HEK293 (cell line): ENCODE measurements around the gene SRR.

Experiments
- BCL11A ChIP-seq: fragments of 450-650 bp; formaldehyde crosslinking; IDR thresholded peaks from 2 replicates; pipeline ENCODE4 v1.5.1; 2016; ENCODE audit warnings: low read depth, missing biosample characterization, missing genetic modification characterization
- GLIS1 ChIP-seq: fragments of 450-650 bp; formaldehyde crosslinking; IDR thresholded peaks from 2 replicates; pipeline ENCODE4 v1.5.1; 2016; ENCODE audit warnings: missing biosample characterization, missing genetic modification characterization
- MYNN ChIP-seq: fragments of 450-650 bp; formaldehyde crosslinking; IDR thresholded peaks from 2 replicates; pipeline ENCODE4 v1.5.1; 2016; ENCODE audit warnings: missing biosample characterization, missing genetic modification characterization, borderline replicate concordance
- OVOL3 ChIP-seq: fragments of 450-650 bp; formaldehyde crosslinking; IDR thresholded peaks from 2 replicates; pipeline ENCODE4 v1.5.1; 2016; ENCODE audit warnings: missing biosample characterization, missing genetic modification characterization
- YY2 ChIP-seq: fragments of 450-650 bp; formaldehyde crosslinking; IDR thresholded peaks from 2 replicates; pipeline ENCODE4 v1.5.1; 2016; ENCODE audit warnings: missing biosample characterization, missing genetic modification characterization
- ZBTB20 ChIP-seq: fragments of 450-650 bp; formaldehyde crosslinking; IDR thresholded peaks from 2 replicates; pipeline ENCODE4 v1.5.1; 2016; ENCODE audit warnings: missing biosample characterization, missing genetic modification characterization
- ZFHX2 ChIP-seq: fragments of 450-650 bp; formaldehyde crosslinking; conservative IDR thresholded peaks from 2 replicates; pipeline ENCODE4 v1.5.1; 2016; ENCODE audit warnings: missing biosample characterization, missing genetic modification characterization
- ZFP3 ChIP-seq: fragments of 450-650 bp; formaldehyde crosslinking; IDR thresholded peaks from 2 replicates; pipeline ENCODE4 v1.5.1; 2016; ENCODE audit warnings: low read depth, missing biosample characterization, missing genetic modification characterization
- ZNF174 ChIP-seq: fragments of 450-650 bp; formaldehyde crosslinking; IDR thresholded peaks from 2 replicates; pipeline ENCODE4 v1.5.0; 2017; ENCODE audit warnings: missing biosample characterization, mild to moderate bottlenecking, missing genetic modification characterization
- ZNF2 ChIP-seq: fragments of 450-650 bp; formaldehyde crosslinking; IDR thresholded peaks from 2 replicates; pipeline ENCODE4 v1.5.1; 2016; ENCODE audit warnings: missing biosample characterization, missing genetic modification characterization
- ZNF341 ChIP-seq: fragments of 450-650 bp; formaldehyde crosslinking; IDR thresholded peaks from 2 replicates; pipeline ENCODE4; 2016; ENCODE audit warnings: low read depth, missing biosample characterization, missing genetic modification characterization
- ZNF350 ChIP-seq: fragments of 450-650 bp; formaldehyde crosslinking; IDR thresholded peaks from 2 replicates; pipeline ENCODE4 v1.5.0; 2017; ENCODE audit warnings: missing biosample characterization, mild to moderate bottlenecking, missing genetic modification characterization
- ZNF404 ChIP-seq: fragments of 450-650 bp; formaldehyde crosslinking; IDR thresholded peaks from 2 replicates; pipeline ENCODE4 v1.5.1; 2017; ENCODE audit warnings: missing biosample characterization, missing genetic modification characterization
- ZNF416 ChIP-seq: fragments of 450-650 bp; formaldehyde crosslinking; IDR thresholded peaks from 2 replicates; pipeline ENCODE4 v1.5.1; 2016; ENCODE audit warnings: missing biosample characterization, missing genetic modification characterization
- ZNF510 ChIP-seq: fragments of 450-650 bp; formaldehyde crosslinking; IDR thresholded peaks from 2 replicates; pipeline ENCODE4 v1.5.1; 2018; ENCODE audit warnings: mild to moderate bottlenecking, missing genetic modification characterization, missing biosample characterization; ENCODE audit not compliant: insufficient replicate concordance
- ZNF560 ChIP-seq: fragments of 450-650 bp; formaldehyde crosslinking; IDR thresholded peaks from 2 replicates; pipeline ENCODE4 v1.5.1; 2017; ENCODE audit warnings: missing biosample characterization, missing genetic modification characterization, borderline replicate concordance
- ZNF626 ChIP-seq: fragments of 450-650 bp; sonication (Bioruptor Pico); formaldehyde crosslinking; IDR thresholded peaks from 2 replicates; pipeline ENCODE4 v1.5.1; 2018; ENCODE audit warnings: missing biosample characterization, missing genetic modification characterization, inconsistent platforms
- ZNF664 ChIP-seq: fragments of 450-650 bp; formaldehyde crosslinking; IDR thresholded peaks from 2 replicates; pipeline ENCODE4 v1.5.1; 2016; ENCODE audit warnings: missing biosample characterization, missing genetic modification characterization
- ZNF670 ChIP-seq: fragments of 450-650 bp; formaldehyde crosslinking; IDR thresholded peaks from 2 replicates; pipeline ENCODE4 v1.5.1; 2016; ENCODE audit warnings: missing biosample characterization, missing genetic modification characterization, low read depth
- ZNF785 ChIP-seq: fragments of 450-650 bp; formaldehyde crosslinking; IDR thresholded peaks from 2 replicates; pipeline ENCODE4 v1.5.1; 2016; ENCODE audit warnings: missing biosample characterization, missing genetic modification characterization
- ZNF837 ChIP-seq: fragments of 450-650 bp; formaldehyde crosslinking; IDR thresholded peaks from 2 replicates; pipeline ENCODE4 v1.5.1; 2016; ENCODE audit warnings: missing biosample characterization, missing genetic modification characterization
- ZNF843 ChIP-seq: fragments of 450-650 bp; formaldehyde crosslinking; IDR thresholded peaks from 2 replicates; pipeline ENCODE4 v1.5.1; 2016; ENCODE audit warnings: missing biosample characterization, missing genetic modification characterization
- ZSCAN16 ChIP-seq: fragments of 450-650 bp; formaldehyde crosslinking; IDR thresholded peaks from 2 replicates; pipeline ENCODE4 v1.5.1; 2016; ENCODE audit warnings: missing biosample characterization, missing genetic modification characterization
- ZSCAN30 ChIP-seq: fragments of 450-650 bp; IDR thresholded peaks from 2 replicates; pipeline ENCODE4 v1.5.1; 2018; ENCODE audit warnings: missing biosample characterization, mild to moderate bottlenecking, missing genetic modification characterization, moderate library complexity
- TF ChIP-seq, protein P1 (sequence below): fragments of 450-650 bp; formaldehyde crosslinking; IDR thresholded peaks from 2 replicates; pipeline ENCODE4 v1.5.1; 2016; ENCODE audit warnings: missing biosample characterization, missing genetic modification characterization, low read depth
- TF ChIP-seq, protein P2 (sequence below): fragments of 450-650 bp; formaldehyde crosslinking; IDR thresholded peaks from 2 replicates; pipeline ENCODE4 v1.5.1; 2016; ENCODE audit warnings: missing biosample characterization, missing genetic modification characterization, borderline replicate concordance
- TF ChIP-seq, protein P3 (sequence below): fragments of 450-650 bp; formaldehyde crosslinking; optimal IDR thresholded peaks from 2 replicates; pipeline ENCODE3; 2016; ENCODE audit warnings: missing biosample characterization, mild to moderate bottlenecking, missing genetic modification characterization
- TF ChIP-seq, protein P4 (sequence below): fragments of 450-650 bp; formaldehyde crosslinking; IDR thresholded peaks from 2 replicates; pipeline ENCODE4 v1.5.1; 2016; ENCODE audit warnings: missing biosample characterization, missing genetic modification characterization

SRR gene

DNA sequence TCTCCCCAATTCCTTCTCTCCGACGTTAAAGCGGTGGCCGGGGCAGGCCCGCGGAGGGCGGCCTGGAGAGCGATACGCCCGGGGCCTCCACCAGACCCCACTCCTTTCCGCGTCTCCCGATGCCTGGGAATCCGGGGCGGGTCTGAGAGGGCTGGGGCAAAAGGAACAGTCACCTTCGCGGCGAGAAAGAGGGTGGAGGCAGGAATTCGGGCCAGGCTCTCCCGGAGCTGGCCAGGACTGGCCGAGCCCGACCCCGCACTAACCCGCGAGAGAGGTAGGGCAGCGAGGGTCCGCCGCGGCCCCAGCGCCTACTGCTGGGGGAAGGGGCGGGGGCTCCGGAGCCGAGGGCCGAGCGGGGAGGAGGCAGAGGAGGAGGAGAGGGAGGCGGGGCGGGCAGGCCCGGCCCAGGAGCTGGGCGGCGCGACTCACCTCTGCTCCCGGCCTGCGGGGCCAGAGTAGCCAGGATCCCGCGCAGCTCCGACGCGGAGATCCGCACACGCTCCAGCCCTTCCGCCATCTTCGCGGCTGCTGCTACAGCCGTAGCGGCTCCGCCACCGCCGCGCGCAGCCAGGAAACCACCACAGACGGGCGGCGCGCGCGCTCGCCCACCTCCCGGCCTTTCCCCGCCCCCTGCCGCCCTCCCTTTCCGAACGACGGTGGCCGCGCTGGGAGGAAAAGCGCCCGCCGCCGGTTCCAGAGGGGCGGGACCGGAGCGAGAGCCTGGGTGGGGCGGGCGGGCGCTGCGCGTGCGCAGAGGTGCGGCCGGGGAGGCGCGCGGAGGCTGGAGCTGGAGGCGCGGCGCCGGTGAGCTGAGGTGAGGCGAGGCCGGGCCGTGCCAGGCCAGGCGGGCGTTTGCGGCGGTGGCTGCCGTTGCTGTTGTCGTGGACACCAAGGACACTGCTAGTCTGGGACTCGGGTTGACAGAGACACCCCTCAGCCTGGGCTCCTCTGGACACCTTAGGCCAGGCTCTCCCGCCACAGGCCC is at the start of gene SRR, which contains the start of gene SMG6 (continued):
- TF ChIP-seq, protein P1, sequence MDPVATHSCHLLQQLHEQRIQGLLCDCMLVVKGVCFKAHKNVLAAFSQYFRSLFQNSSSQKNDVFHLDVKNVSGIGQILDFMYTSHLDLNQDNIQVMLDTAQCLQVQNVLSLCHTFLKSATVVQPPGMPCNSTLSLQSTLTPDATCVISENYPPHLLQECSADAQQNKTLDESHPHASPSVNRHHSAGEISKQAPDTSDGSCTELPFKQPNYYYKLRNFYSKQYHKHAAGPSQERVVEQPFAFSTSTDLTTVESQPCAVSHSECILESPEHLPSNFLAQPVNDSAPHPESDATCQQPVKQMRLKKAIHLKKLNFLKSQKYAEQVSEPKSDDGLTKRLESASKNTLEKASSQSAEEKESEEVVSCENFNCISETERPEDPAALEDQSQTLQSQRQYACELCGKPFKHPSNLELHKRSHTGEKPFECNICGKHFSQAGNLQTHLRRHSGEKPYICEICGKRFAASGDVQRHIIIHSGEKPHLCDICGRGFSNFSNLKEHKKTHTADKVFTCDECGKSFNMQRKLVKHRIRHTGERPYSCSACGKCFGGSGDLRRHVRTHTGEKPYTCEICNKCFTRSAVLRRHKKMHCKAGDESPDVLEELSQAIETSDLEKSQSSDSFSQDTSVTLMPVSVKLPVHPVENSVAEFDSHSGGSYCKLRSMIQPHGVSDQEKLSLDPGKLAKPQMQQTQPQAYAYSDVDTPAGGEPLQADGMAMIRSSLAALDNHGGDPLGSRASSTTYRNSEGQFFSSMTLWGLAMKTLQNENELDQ (tag by site-specific recombination) = no peak
- peak; percentile 50 for TF ChIP-seq GLIS1 (tag by site-specific recombination)
- peak; percentile 86 for TF ChIP-seq ZBTB20 (tag by site-specific recombination)
- TF ChIP-seq ZNF837 (tag by site-specific recombination) = no peak
- 0 out of 2 replicates have a peak, but pooled peaks have one; percentile 29 for TF ChIP-seq ZSCAN30 (tag by site-specific recombination)
- no peak for TF ChIP-seq ZNF785 (tag by site-specific recombination)
- no peak for TF ChIP-seq ZNF174 (tag by site-specific recombination)
- TF ChIP-seq ZFHX2 (tag by site-specific recombination) = peak; percentile 86
- TF ChIP-seq ZNF510 (tag by site-specific recombination) = no peak
- no peak for TF ChIP-seq ZNF416
- TF ChIP-seq MYNN (tag by site-specific recombination) = no peak
- peak; percentile 28; the same call in 1 of the 2 replicates for TF ChIP-seq ZNF341
- TF ChIP-seq, protein P2, sequence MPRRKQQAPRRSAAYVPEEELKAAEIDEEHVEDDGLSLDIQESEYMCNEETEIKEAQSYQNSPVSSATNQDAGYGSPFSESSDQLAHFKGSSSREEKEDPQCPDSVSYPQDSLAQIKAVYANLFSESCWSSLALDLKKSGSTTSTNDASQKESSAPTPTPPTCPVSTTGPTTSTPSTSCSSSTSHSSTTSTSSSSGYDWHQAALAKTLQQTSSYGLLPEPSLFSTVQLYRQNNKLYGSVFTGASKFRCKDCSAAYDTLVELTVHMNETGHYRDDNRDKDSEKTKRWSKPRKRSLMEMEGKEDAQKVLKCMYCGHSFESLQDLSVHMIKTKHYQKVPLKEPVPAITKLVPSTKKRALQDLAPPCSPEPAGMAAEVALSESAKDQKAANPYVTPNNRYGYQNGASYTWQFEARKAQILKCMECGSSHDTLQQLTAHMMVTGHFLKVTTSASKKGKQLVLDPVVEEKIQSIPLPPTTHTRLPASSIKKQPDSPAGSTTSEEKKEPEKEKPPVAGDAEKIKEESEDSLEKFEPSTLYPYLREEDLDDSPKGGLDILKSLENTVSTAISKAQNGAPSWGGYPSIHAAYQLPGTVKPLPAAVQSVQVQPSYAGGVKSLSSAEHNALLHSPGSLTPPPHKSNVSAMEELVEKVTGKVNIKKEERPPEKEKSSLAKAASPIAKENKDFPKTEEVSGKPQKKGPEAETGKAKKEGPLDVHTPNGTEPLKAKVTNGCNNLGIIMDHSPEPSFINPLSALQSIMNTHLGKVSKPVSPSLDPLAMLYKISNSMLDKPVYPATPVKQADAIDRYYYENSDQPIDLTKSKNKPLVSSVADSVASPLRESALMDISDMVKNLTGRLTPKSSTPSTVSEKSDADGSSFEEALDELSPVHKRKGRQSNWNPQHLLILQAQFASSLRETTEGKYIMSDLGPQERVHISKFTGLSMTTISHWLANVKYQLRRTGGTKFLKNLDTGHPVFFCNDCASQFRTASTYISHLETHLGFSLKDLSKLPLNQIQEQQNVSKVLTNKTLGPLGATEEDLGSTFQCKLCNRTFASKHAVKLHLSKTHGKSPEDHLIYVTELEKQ = peak; percentile 34; the same call in 1 of the 2 replicates
- TF ChIP-seq ZNF560 (tag by site-specific recombination) = no peak
- no peak for TF ChIP-seq ZFP3 (tag by site-specific recombination)
- no peak for TF ChIP-seq ZNF626 (tag by site-specific recombination)
- TF ChIP-seq ZNF2 (tag by site-specific recombination) = 0 out of 2 replicates have a peak, but pooled peaks have one; percentile 27
- TF ChIP-seq ZNF843 (tag by site-specific recombination) = peak; percentile 45; the same call in 1 of the 2 replicates
- TF ChIP-seq ZSCAN16 (tag by site-specific recombination) = no peak
- TF ChIP-seq BCL11A = peak; percentile 64; the same call in 1 of the 2 replicates
- TF ChIP-seq ZNF670 = no peak
- TF ChIP-seq ZNF404 (tag by site-specific recombination) = no peak
- TF ChIP-seq, protein P3, sequence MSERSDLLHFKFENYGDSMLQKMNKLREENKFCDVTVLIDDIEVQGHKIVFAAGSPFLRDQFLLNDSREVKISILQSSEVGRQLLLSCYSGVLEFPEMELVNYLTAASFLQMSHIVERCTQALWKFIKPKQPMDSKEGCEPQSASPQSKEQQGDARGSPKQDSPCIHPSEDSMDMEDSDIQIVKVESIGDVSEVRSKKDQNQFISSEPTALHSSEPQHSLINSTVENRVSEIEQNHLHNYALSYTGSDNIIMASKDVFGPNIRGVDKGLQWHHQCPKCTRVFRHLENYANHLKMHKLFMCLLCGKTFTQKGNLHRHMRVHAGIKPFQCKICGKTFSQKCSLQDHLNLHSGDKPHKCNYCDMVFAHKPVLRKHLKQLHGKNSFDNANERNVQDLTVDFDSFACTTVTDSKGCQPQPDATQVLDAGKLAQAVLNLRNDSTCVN (tag by site-specific recombination) = peak; percentile 98
- TF ChIP-seq OVOL3 (tag by site-specific recombination) = no peak
- TF ChIP-seq, protein P4, sequence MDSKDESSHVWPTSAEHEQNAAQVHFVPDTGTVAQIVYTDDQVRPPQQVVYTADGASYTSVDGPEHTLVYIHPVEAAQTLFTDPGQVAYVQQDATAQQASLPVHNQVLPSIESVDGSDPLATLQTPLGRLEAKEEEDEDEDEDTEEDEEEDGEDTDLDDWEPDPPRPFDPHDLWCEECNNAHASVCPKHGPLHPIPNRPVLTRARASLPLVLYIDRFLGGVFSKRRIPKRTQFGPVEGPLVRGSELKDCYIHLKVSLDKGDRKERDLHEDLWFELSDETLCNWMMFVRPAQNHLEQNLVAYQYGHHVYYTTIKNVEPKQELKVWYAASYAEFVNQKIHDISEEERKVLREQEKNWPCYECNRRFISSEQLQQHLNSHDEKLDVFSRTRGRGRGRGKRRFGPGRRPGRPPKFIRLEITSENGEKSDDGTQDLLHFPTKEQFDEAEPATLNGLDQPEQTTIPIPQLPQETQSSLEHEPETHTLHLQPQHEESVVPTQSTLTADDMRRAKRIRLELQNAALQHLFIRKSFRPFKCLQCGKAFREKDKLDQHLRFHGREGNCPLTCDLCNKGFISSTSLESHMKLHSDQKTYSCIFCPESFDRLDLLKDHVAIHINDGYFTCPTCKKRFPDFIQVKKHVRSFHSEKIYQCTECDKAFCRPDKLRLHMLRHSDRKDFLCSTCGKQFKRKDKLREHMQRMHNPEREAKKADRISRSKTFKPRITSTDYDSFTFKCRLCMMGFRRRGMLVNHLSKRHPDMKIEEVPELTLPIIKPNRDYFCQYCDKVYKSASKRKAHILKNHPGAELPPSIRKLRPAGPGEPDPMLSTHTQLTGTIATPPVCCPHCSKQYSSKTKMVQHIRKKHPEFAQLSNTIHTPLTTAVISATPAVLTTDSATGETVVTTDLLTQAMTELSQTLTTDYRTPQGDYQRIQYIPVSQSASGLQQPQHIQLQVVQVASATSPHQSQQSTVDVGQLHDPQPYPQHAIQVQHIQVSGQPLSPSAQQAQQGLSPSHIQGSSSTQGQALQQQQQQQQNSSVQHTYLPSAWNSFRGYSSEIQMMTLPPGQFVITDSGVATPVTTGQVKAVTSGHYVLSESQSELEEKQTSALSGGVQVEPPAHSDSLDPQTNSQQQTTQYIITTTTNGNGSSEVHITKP = peak; percentile 59
- TF ChIP-seq ZNF664 (tag by site-specific recombination) = no peak
- peak; percentile 72 for TF ChIP-seq YY2 (tag by site-specific recombination)
- no peak for TF ChIP-seq ZNF350 (tag by site-specific recombination)
